AG04450 (cell line): Measurements from ENCODE around the gene TNFAIP6. TPM values are rescaled to one million over a fixed set of nuclear protein-coding genes. Genes with fewer than 3 reads are reported as not detected.

ENCODE experiments used
- CTCF ChIA-PET: fragments of 300-600, 350-600 bp; formaldehyde crosslinking; extraction: SDS; loops from one replicate; lab custom pipeline; 2022; ENCODE audit warnings: antibody characterized with exemption, inconsistent platforms; lab: Charles Lee
- POLR2A ChIA-PET: fragments of 350-600 bp; formaldehyde crosslinking; extraction: SDS; loops from one replicate; lab custom pipeline; 2021; ENCODE audit warnings: antibody characterized with exemption, inconsistent platforms; lab: Yijun Ruan, JAX
- DNase-seq: peaks from one replicate; pipeline ENCODE4 v3.0.0-alpha.2; 2011; ENCODE audit warnings: low read depth, low spot score
- H3K27ac ChIP-seq: one replicate; pipeline ENCODE4 v1.5.1; 2012; ENCODE audit warnings: low read depth, low read length, control low read depth
- H3K27me3 ChIP-seq: one replicate; pipeline ENCODE4 v1.6.0; 2012; ENCODE audit warnings: low read length; ENCODE audit not compliant: control insufficient read depth, insufficient read depth
- H3K4me3 ChIP-seq: 2 replicates; pipeline ENCODE4 v1.5.1; 2011; ENCODE audit warnings: mild to moderate bottlenecking, low read depth, low read length, control low read depth
- H3K9me3 ChIP-seq: 2 replicates; pipeline ENCODE4 v1.5.1; 2012; ENCODE audit warnings: low read length; ENCODE audit not compliant: control insufficient read depth, insufficient read depth
- CTCF ChIP-seq: IDR thresholded peaks from 2 replicates; pipeline ENCODE4 v1.5.1; 2011; ENCODE audit warnings: low read depth, low read length, control low read depth, inconsistent platforms
- polyA plus RNA-seq: library from polyadenylated mRNA; depleted of rRNA; stranded (reverse); fragments of >200 nt; gene quantifications from 2 replicates; pipeline ENCODE4 v1.2.3, GENCODE V29; 2011; rRNA removed
- small RNA-seq: library from RNA; depleted of rRNA; stranded (forward); fragments of <200 nt; gene quantifications from one replicate; pipeline ENCODE3, GENCODE V24; 2012; ENCODE audit warnings: low read depth; ENCODE audit not compliant: insufficient read length

Gene TNFAIP6
- polyA plus RNA-seq, 1 experiment = 24.6 TPM

- CTCF ChIA-PET = interaction anchor here (4.1 kb wide), 1 partner anchor 14 kb away, joined by 27 read pairs; no protein-coding TSS in a partner anchor
- POLR2A ChIA-PET = no interaction called here
- H3K9me3 ChIP-seq = no peaks in the 10 kb centered on the region
- no peak overlapping the region for H3K4me3 ChIP-seq
- H3K27me3 ChIP-seq = no peaks in the 10 kb centered on the region
- H3K27ac ChIP-seq = no peak overlapping the region
- no peak for TF ChIP-seq CTCF
- DNase-seq = no peak
Observed at GRCh38 chr2:151423760-151424159, 66.4 kb downstream of the TNFAIP6 start.

Small RNAs within 50 kb of the gene (small RNA-seq; reads per million reads assigned to genes)
- gene MIR4773-1 (not detected), gene RN7SL124P (not detected)

Other genes with a start within 250 kb of the TNFAIP6 start
- gene RBM43, start 95.7 kb upstream of the TNFAIP6 start, polyA plus RNA-seq = 13.0 and 19.2 TPM in 2 replicates
- gene NMI, start 67.9 kb upstream of the TNFAIP6 start, polyA plus RNA-seq = 10.3 and 15.7 TPM in 2 replicates
- gene RIF1, start 52.3 kb downstream of the TNFAIP6 start, polyA plus RNA-seq = 10.2 and 15.0 TPM in 2 replicates